GM12872 (cell line): Measurements from ENCODE around the gene SEH1L.

Source experiments
- CTCF ChIP-seq: IDR thresholded peaks from 3 replicates; pipeline ENCODE4 v1.5.1; 2011; ENCODE audit warnings: low read depth, mild to moderate bottlenecking, low read length, moderate library complexity; ENCODE audit not compliant: insufficient read depth

The SEH1L gene

GRCh38 chr18:12947285-12948049, at the start of gene SEH1L:
Gene SEH1L (plus strand): TSS chr18:12948011. CDS start chr18:12948122, 111 bp downstream.
- no peak for TF ChIP-seq CTCF

GRCh38 chr18:12904012-12904516, 43.7 kb upstream of the SEH1L start:
- TF ChIP-seq CTCF = no peak

- no peak for TF ChIP-seq CTCF
Observed at GRCh38 chr18:12906119-12906518, 41.7 kb upstream of the SEH1L start.

DNA sequence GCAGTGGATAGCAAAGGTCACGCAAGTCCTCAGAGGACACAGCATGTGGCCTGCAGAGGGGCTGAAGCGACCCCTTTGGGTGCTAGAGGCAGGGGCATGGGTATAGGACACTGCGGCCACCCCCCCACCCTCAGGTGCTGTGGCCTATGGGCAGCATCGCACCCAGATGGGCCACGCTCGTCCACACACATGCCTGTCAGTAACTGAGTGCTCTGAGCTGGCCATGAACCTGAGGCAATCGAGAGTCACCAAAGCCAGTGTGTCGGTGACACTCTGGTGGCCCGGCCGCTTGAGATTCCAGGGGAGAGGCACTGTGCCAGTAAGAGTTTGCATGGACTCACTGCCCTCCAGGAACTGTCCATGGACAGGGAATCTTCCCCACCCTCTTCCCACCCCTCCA, 41.0 kb upstream of the SEH1L start:
- TF ChIP-seq CTCF = no peak

- no peak for TF ChIP-seq CTCF
Observed at GRCh38 chr18:12907258-12907925, 40.4 kb upstream of the SEH1L start.

- no peak for TF ChIP-seq CTCF
Observed at GRCh38 chr18:12908706-12909105, 39.1 kb upstream of the SEH1L start.

DNA sequence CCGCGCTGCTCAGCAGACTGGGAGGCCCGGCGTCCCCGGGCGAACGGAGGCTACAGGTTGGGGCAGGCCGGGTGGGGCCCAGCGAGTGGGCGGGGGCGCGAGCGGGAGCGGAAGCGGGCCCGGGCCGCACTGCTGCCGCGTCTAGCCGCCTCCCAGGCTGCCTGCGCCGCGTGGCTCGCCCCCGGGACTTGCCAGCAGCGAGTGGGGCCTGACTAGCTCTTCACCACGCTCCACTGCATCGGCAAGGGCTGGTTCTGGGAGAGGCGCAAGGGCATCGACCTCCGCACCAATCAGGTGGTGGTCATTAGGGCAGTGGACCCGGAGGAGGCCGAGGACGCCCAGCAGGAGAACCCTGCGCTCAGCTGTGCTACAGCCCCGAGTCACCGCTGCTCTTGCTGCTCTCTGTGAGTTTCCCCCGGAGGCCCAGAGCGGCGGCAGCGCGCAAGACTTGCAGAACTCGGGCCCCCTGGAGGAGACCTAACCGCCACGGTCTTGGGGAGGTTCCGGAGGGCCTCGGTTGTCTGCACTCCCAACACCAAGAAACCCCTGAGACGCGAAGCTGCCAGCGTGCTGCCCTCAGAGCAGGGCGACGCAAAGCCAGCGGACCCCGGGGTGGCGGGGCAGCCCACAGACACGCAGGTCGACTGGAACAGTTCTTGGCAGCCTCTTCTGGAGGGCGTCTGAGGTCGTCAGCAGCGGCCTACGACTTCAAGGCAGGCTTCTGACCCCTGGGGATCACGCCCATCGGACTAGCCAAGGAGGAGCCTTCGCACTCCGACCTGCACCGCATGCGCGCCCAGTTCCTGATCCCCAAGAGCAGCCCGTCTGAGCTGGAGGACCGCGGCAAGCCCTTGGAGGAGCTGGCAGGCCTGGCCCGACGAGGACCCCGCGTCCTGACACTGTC, 36.5 kb upstream of the SEH1L start:
- no peak for TF ChIP-seq CTCF
